SK-N-SH (cell line): ENCODE measurements around the gene KDM4C. TPM values are rescaled to one million over a fixed set of nuclear protein-coding genes. Genes with fewer than 3 reads are reported as not detected.

Experiments used
- CTCF ChIA-PET: fragments of 300-600, 350-600 bp; formaldehyde crosslinking; extraction: SDS; loops from one replicate; lab custom pipeline; 2021; lab: Yijun Ruan, JAX
- POLR2A ChIA-PET: fragments of 350-600 bp; sonication (Branson Sonifier 250); formaldehyde crosslinking; extraction: SDS; loops from one replicate; lab custom pipeline; 2020; ENCODE audit warnings: antibody characterized with exemption, inconsistent platforms; lab: Yijun Ruan, JAX
- DNase-seq: peaks from one replicate; pipeline ENCODE4 v3.0.0; 2012
- H2AFZ ChIP-seq: fragments of 200-600 bp; sonication (generic); 2 replicates; pipeline ENCODE4 v1.8.1; 2016; ENCODE audit warnings: antibody characterized with exemption, mild to moderate bottlenecking, low read depth
- H3F3A ChIP-seq: fragments of 200-600 bp; sonication (generic); replicated peaks from 2 replicates; pipeline ENCODE3; 2016; ENCODE audit warnings: antibody characterized with exemption, mild to moderate bottlenecking; ENCODE audit not compliant: insufficient read depth
- H3K27ac ChIP-seq, 2 experiments: fragments of 200-500 bp in 1 of 2; fragments of 200-600 bp in 1 of 2; sonication (Bioruptor generic) in 1 of 2; sonication (generic), shearing (Covaris generic) in 1 of 2; 2 replicates each; pipeline versions ENCODE4 v1.5.1 to v1.6.1; 2014 to 2016; ENCODE audit warnings: low read depth in 2 of 2, inconsistent platforms in 1 of 2, low read length in 1 of 2, mild to moderate bottlenecking in 1 of 2, mixed read lengths in 1 of 2
- H3K27me3 ChIP-seq: fragments of 200-600 bp; sonication (generic), shearing (Covaris generic); 2 replicates; pipeline ENCODE4 v1.6.1; 2016; ENCODE audit warnings: mixed run types; ENCODE audit not compliant: insufficient read depth
- H3K36me3 ChIP-seq, 2 experiments: fragments of 200-500 bp in 1 of 2; fragments of 200-600 bp in 1 of 2; sonication (Bioruptor generic) in 1 of 2; sonication (generic) in 1 of 2; replicated peaks in 1 of 2; 2 replicates each; pipeline versions ENCODE3 to v1.5.1; 2014 to 2016; ENCODE audit warnings: low read length in 1 of 2, mild to moderate bottlenecking in 1 of 2; ENCODE audit not compliant: insufficient read depth in 2 of 2, control insufficient read depth in 1 of 2
- H3K4me1 ChIP-seq, 2 experiments: fragments of 200-500 bp in 1 of 2; fragments of 200-600 bp in 1 of 2; sonication (Bioruptor generic) in 1 of 2; sonication (generic), shearing (Covaris generic) in 1 of 2; 2 replicates each; pipeline versions ENCODE4 v1.5.1 to v1.6.1; 2014 to 2016; ENCODE audit warnings: low read depth in 1 of 2, low read length in 1 of 2, mixed run types in 1 of 2; ENCODE audit not compliant: insufficient read depth in 2 of 2, control insufficient read depth in 1 of 2
- H3K4me2 ChIP-seq: fragments of 200-600 bp; sonication (generic), shearing (Covaris generic); 2 replicates; pipeline ENCODE4 v1.6.1; 2017; ENCODE audit warnings: mixed run types
- H3K4me3 ChIP-seq, 2 experiments: fragments of 200-500 bp in 1 of 2; fragments of 200-600 bp in 1 of 2; sonication (Bioruptor generic) in 1 of 2; sonication (generic), shearing (Covaris generic) in 1 of 2; 2 replicates each; pipeline versions ENCODE4 v1.5.1 to v1.8.1; 2014 to 2016; ENCODE audit warnings: low read depth in 2 of 2, inconsistent platforms in 1 of 2, low read length in 1 of 2, mild to moderate bottlenecking in 1 of 2, mixed read lengths in 1 of 2, moderate library complexity in 1 of 2
- H3K79me2 ChIP-seq: fragments of 200-600 bp; sonication (generic); 2 replicates; pipeline ENCODE4 v1.8.1; 2017; ENCODE audit warnings: mild to moderate bottlenecking; ENCODE audit not compliant: insufficient read depth
- H3K9ac ChIP-seq: fragments of 200-600 bp; sonication (generic); 2 replicates; pipeline ENCODE4 v1.6.1; 2017; ENCODE audit warnings: mixed run types
- H3K9me2 ChIP-seq: fragments of 200-600 bp; sonication (generic); 2 replicates; pipeline ENCODE4 v1.6.1; 2017; ENCODE audit warnings: mixed run types
- H3K9me3 ChIP-seq: fragments of 200-600 bp; sonication (generic); 2 replicates; pipeline ENCODE4 v1.6.1; 2017; ENCODE audit warnings: mixed run types, mild to moderate bottlenecking, moderate library complexity
- H4K20me1 ChIP-seq: fragments of 200-600 bp; sonication (generic); 2 replicates; pipeline ENCODE4 v1.6.1; 2017; ENCODE audit warnings: mild to moderate bottlenecking, mixed run types; ENCODE audit not compliant: insufficient read depth
- CHD2 ChIP-seq: fragments of 150-350 bp; IDR thresholded peaks from 2 replicates; pipeline ENCODE4 v1.6.1; 2018; ENCODE audit warnings: low read length; ENCODE audit not compliant: partially characterized antibody
- ELF1 ChIP-seq: IDR thresholded peaks from 2 replicates; pipeline ENCODE4 v1.4.0; 2012
- EP300 ChIP-seq, 2 experiments: IDR thresholded peaks; 2 replicates each; pipeline versions ENCODE4 v1.4.0 to v1.6.1; 2012; ENCODE audit warnings: borderline replicate concordance in 1 of 2, low read depth in 1 of 2, low read length in 1 of 2
- EZH2phosphoT487 ChIP-seq: fragments of 200-600 bp; sonication (generic); IDR thresholded peaks from 2 replicates; pipeline ENCODE4 v1.6.1; 2017; ENCODE audit warnings: low read depth, mixed run types, mild to moderate bottlenecking, antibody characterized with exemption, moderate library complexity, borderline replicate concordance
- FOSL2 ChIP-seq: IDR thresholded peaks from 2 replicates; pipeline ENCODE4 v1.4.0; 2012; ENCODE audit warnings: low read depth, mild to moderate bottlenecking, moderate library complexity, borderline replicate concordance
- FOXJ3 ChIP-seq: sonication (generic); formaldehyde crosslinking; IDR thresholded peaks from 2 replicates; pipeline ENCODE4 v1.5.1; 2020; ENCODE audit warnings: mild to moderate bottlenecking, missing genetic modification reagents
- GABPA ChIP-seq: IDR thresholded peaks from 2 replicates; pipeline ENCODE4 v1.4.0; 2012; ENCODE audit warnings: low read depth, mild to moderate bottlenecking
- GATA2 ChIP-seq: sonication (generic); formaldehyde crosslinking; IDR thresholded peaks from 2 replicates; pipeline ENCODE4 v1.5.0; 2020; ENCODE audit warnings: mild to moderate bottlenecking, missing genetic modification reagents
- JUND ChIP-seq: IDR thresholded peaks from 2 replicates; pipeline ENCODE4 v1.4.0; 2012
- MEF2A ChIP-seq: IDR thresholded peaks from 2 replicates; pipeline ENCODE4 v1.4.0; 2012; ENCODE audit warnings: low read depth, borderline replicate concordance
- POLR2AphosphoS5 ChIP-seq: IDR thresholded peaks from 2 replicates; pipeline ENCODE4 v1.6.1; 2012; ENCODE audit warnings: low read depth, low read length
- RAD21 ChIP-seq: IDR thresholded peaks from 2 replicates; pipeline ENCODE4 v1.6.1; 2012; ENCODE audit warnings: mild to moderate bottlenecking, low read length
- RCOR1 ChIP-seq: fragments of 150-350 bp; IDR thresholded peaks from 2 replicates; pipeline ENCODE4 v1.6.1; 2017; ENCODE audit warnings: antibody characterized with exemption, low read length
- RFX5 ChIP-seq: IDR thresholded peaks from 2 replicates; pipeline ENCODE4 v1.6.1; 2012; ENCODE audit warnings: mild to moderate bottlenecking, improper control_type of control experiment, low read length
- RXRA ChIP-seq: IDR thresholded peaks from 2 replicates; pipeline ENCODE4 v1.4.0; 2012; ENCODE audit warnings: low read depth, mild to moderate bottlenecking, borderline replicate concordance
- SIN3A ChIP-seq: IDR thresholded peaks from 2 replicates; pipeline ENCODE4 v1.6.1; 2012; ENCODE audit warnings: low read depth, mild to moderate bottlenecking, low read length, moderate library complexity, borderline replicate concordance
- TCF12 ChIP-seq: IDR thresholded peaks from 2 replicates; pipeline ENCODE4 v1.4.0; 2012
- TEAD4 ChIP-seq: IDR thresholded peaks from 2 replicates; pipeline ENCODE4 v1.4.0; 2012; ENCODE audit warnings: mild to moderate bottlenecking, borderline replicate concordance; ENCODE audit not compliant: insufficient read depth
- YY1 ChIP-seq: IDR thresholded peaks from 2 replicates; pipeline ENCODE4 v1.4.0; 2012; ENCODE audit warnings: low read depth, mild to moderate bottlenecking
- WGBS: methylation state at CpG from one replicate; pipeline ENCODE4 v1.1.6; 2017; ENCODE audit warnings: low lambda C conversion rate; 5-methylcytosine and 5-hydroxymethylcytosine counted together
- polyA plus RNA-seq, 3 experiments: library from polyadenylated mRNA; depleted of rRNA; stranded (reverse); fragments of >200 nt; gene quantifications; 2 replicates each; pipeline ENCODE4 v1.2.3, GENCODE V29; 2012
- TF ChIP-seq, protein P1 (sequence below): IDR thresholded peaks from 2 replicates; pipeline ENCODE4; 2012
- TF ChIP-seq, protein P2 (sequence below): IDR thresholded peaks from 2 replicates; pipeline ENCODE4 v1.4.0; 2012; ENCODE audit warnings: low read depth, borderline replicate concordance
- TF ChIP-seq, protein P3 (sequence below): fragments of 150-350 bp; IDR thresholded peaks from 2 replicates; pipeline ENCODE4 v1.6.1; 2017; ENCODE audit warnings: antibody characterized with exemption, low read length, low read depth, borderline replicate concordance
- TF ChIP-seq, protein P4 (sequence below): fragments of 150-350 bp; IDR thresholded peaks from 2 replicates; pipeline ENCODE4 v1.6.1; 2016; ENCODE audit warnings: mild to moderate bottlenecking, low read depth, low read length
- TF ChIP-seq, protein P5 (sequence below): IDR thresholded peaks from 2 replicates; pipeline ENCODE4 v1.6.1; 2012; ENCODE audit warnings: mild to moderate bottlenecking, low read depth, low read length, moderate library complexity

Gene KDM4C
- polyA plus RNA-seq, 1 of the 3 experiments (the other 2 are of a cell fraction), result 9.4 TPM

DNA sequence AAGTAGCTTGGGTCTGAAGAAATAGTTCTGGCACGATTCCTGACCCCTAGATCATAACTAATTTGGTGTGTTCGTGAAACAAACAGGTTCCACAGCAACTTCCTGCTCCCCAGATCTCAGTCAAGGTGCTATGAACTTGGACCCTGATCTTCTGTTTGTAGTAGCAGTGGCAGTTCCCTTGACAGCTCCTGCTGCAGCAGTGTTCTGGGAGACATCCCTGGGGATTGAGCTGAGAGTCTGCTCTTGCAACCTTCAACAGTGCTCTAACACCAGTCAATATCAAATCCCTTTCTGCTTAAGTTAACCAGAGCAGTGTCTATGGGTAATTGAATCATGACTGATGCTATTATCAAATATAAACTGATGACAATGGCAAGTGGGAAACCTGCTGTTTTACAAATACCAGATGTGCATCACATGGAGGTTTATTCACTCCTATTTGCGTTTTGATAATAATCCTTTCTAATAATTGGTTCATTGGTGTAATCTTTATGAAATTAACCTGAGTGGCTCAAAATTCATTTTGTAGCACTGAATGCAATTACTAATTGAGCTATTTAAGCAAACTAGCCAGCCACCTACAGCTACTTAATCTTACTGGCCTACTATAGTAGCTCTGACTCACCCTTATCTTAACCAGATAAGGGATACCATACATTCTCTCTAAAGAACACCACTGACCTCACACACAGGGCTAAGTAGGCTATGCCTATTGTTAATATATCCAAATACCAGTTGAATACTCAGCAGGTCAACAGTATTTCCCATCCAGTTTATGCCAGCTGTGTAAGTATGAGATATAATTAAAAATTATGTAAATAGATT is 21.9 kb downstream of the KDM4C start:
- 35% methylated on average over 3 of the region's 3 CpGs for WGBS
- peaks cover 13% of the 10 kb centered on the region for H4K20me1 ChIP-seq
- H3K36me3 ChIP-seq, result no peaks in the 10 kb centered on the region
- H3K9ac ChIP-seq, result no peak overlapping the region
- no peaks in the 10 kb centered on the region for H3F3A ChIP-seq
- peaks cover 12 to 13% of the 10 kb centered on the region in 2 experiments; a peak in 3 of 4 replicates for H3K4me1 ChIP-seq
- POLR2A ChIA-PET, result no interaction called here
- DNase-seq, result peak; percentile 64
- no peaks in the 10 kb centered on the region for H3K27me3 ChIP-seq
- H3K27ac ChIP-seq, result peak overlapping the region in 1 of 2 experiments; percentile 92; a peak in 2 of 4 replicates
- no peaks in the 10 kb centered on the region for H3K9me3 ChIP-seq
- no peak overlapping the region for H3K4me3 ChIP-seq
- CTCF ChIA-PET, result interaction anchor here (0.8 to 2.0 kb wide), 4 partner anchors 21 to 50 kb away, joined by 3 to 9 read pairs (median 4); no protein-coding TSS in a partner anchor
- H2AFZ ChIP-seq, result no peak overlapping the region
- peaks cover 37% of the 10 kb centered on the region for H3K79me2 ChIP-seq
- H3K4me2 ChIP-seq, result no peak overlapping the region
- H3K9me2 ChIP-seq, result no peaks in the 10 kb centered on the region
- TF ChIP-seq CHD2 (peak; percentile 1), FOXJ3 (CRISPR knock-in tag) (no peak; the same call in 1 of the 2 replicates), ELF1 (no peak), TEAD4 (peak; percentile 49; the same call in 1 of the 2 replicates), MEF2A (no peak), YY1 (no peak), EP300 (IDR thresholded peaks at IDR 0.05; ENCODE audit: borderline replicate concordance in 1 of 2, low read depth in 1 of 2, low read length in 1 of 2) (peak in 1 of 2 experiments; percentile 92; a peak in 2 of 4 replicates), JUND (no peak; the same call in 1 of the 2 replicates), GABPA (no peak), GATA2 (CRISPR knock-in tag) (peak; percentile 67), POLR2AphosphoS5 (peak; percentile 43; the same call in 1 of the 2 replicates), RCOR1 (peak; percentile 88), SIN3A (no peak), TCF12 (peak; percentile 79), FOSL2 (peak; percentile 36; the same call in 1 of the 2 replicates), RFX5 (no peak), RXRA (no peak), EZH2phosphoT487 (no peak), RAD21 (no peak; the same call in 1 of the 2 replicates)
- TF ChIP-seq, protein P1, sequence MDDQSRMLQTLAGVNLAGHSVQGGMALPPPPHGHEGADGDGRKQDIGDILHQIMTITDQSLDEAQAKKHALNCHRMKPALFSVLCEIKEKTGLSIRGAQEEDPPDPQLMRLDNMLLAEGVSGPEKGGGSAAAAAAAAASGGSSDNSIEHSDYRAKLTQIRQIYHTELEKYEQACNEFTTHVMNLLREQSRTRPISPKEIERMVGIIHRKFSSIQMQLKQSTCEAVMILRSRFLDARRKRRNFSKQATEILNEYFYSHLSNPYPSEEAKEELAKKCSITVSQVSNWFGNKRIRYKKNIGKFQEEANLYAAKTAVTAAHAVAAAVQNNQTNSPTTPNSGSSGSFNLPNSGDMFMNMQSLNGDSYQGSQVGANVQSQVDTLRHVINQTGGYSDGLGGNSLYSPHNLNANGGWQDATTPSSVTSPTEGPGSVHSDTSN, result peak; percentile 56; the same call in 1 of the 2 replicates
- TF ChIP-seq, protein P2, sequence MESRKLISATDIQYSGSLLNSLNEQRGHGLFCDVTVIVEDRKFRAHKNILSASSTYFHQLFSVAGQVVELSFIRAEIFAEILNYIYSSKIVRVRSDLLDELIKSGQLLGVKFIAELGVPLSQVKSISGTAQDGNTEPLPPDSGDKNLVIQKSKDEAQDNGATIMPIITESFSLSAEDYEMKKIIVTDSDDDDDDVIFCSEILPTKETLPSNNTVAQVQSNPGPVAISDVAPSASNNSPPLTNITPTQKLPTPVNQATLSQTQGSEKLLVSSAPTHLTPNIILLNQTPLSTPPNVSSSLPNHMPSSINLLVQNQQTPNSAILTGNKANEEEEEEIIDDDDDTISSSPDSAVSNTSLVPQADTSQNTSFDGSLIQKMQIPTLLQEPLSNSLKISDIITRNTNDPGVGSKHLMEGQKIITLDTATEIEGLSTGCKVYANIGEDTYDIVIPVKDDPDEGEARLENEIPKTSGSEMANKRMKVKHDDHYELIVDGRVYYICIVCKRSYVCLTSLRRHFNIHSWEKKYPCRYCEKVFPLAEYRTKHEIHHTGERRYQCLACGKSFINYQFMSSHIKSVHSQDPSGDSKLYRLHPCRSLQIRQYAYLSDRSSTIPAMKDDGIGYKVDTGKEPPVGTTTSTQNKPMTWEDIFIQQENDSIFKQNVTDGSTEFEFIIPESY, result no peak
- TF ChIP-seq, protein P3, sequence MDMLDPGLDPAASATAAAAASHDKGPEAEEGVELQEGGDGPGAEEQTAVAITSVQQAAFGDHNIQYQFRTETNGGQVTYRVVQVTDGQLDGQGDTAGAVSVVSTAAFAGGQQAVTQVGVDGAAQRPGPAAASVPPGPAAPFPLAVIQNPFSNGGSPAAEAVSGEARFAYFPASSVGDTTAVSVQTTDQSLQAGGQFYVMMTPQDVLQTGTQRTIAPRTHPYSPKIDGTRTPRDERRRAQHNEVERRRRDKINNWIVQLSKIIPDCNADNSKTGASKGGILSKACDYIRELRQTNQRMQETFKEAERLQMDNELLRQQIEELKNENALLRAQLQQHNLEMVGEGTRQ, result no peak
- TF ChIP-seq, protein P4, sequence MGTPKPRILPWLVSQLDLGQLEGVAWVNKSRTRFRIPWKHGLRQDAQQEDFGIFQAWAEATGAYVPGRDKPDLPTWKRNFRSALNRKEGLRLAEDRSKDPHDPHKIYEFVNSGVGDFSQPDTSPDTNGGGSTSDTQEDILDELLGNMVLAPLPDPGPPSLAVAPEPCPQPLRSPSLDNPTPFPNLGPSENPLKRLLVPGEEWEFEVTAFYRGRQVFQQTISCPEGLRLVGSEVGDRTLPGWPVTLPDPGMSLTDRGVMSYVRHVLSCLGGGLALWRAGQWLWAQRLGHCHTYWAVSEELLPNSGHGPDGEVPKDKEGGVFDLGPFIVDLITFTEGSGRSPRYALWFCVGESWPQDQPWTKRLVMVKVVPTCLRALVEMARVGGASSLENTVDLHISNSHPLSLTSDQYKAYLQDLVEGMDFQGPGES, result no peak
- TF ChIP-seq, protein P5, sequence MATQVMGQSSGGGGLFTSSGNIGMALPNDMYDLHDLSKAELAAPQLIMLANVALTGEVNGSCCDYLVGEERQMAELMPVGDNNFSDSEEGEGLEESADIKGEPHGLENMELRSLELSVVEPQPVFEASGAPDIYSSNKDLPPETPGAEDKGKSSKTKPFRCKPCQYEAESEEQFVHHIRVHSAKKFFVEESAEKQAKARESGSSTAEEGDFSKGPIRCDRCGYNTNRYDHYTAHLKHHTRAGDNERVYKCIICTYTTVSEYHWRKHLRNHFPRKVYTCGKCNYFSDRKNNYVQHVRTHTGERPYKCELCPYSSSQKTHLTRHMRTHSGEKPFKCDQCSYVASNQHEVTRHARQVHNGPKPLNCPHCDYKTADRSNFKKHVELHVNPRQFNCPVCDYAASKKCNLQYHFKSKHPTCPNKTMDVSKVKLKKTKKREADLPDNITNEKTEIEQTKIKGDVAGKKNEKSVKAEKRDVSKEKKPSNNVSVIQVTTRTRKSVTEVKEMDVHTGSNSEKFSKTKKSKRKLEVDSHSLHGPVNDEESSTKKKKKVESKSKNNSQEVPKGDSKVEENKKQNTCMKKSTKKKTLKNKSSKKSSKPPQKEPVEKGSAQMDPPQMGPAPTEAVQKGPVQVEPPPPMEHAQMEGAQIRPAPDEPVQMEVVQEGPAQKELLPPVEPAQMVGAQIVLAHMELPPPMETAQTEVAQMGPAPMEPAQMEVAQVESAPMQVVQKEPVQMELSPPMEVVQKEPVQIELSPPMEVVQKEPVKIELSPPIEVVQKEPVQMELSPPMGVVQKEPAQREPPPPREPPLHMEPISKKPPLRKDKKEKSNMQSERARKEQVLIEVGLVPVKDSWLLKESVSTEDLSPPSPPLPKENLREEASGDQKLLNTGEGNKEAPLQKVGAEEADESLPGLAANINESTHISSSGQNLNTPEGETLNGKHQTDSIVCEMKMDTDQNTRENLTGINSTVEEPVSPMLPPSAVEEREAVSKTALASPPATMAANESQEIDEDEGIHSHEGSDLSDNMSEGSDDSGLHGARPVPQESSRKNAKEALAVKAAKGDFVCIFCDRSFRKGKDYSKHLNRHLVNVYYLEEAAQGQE, result no peak
